Smooth muscle cell (in vitro differentiated cells): Measurements from ENCODE around the gene UBE2G1. TPM values are rescaled to one million over a fixed set of nuclear protein-coding genes. Genes with fewer than 3 reads are reported as not detected.

Experiments
- DNase-seq: peaks from one replicate; lab custom pipeline; 2025; ENCODE audit not compliant: unreplicated experiment; lab: John Stamatoyannopoulos, UW
- H2AFZ ChIP-seq: fragments of 200-600 bp; sonication (generic); 2 replicates; pipeline ENCODE4 v1.6.0; 2016; ENCODE audit warnings: antibody characterized with exemption, low read depth, mild to moderate bottlenecking
- H3F3A ChIP-seq: fragments of 200-600 bp; sonication (generic); 2 replicates; pipeline ENCODE4 v1.6.0; 2017; ENCODE audit warnings: antibody characterized with exemption, low read depth
- H3K27ac ChIP-seq: fragments of 200-600 bp; sonication (generic); 2 replicates; pipeline ENCODE4 v1.5.1; 2016; ENCODE audit warnings: low read depth, mild to moderate bottlenecking
- H3K27me3 ChIP-seq: fragments of 200-600 bp; sonication (generic); 2 replicates; pipeline ENCODE4 v1.6.1; 2016; ENCODE audit warnings: low read depth, mild to moderate bottlenecking
- H3K36me3 ChIP-seq: fragments of 200-600 bp; sonication (generic); 2 replicates; pipeline ENCODE4 v1.5.1; 2016; ENCODE audit warnings: low read depth
- H3K4me1 ChIP-seq: fragments of 200-600 bp; sonication (generic); 2 replicates; pipeline ENCODE4 v1.5.1; 2016; ENCODE audit warnings: low read depth
- H3K4me2 ChIP-seq: fragments of 200-600 bp; sonication (generic); 2 replicates; pipeline ENCODE4 v1.6.0; 2016; ENCODE audit warnings: mild to moderate bottlenecking
- H3K4me3 ChIP-seq: fragments of 200-600 bp; sonication (generic); 2 replicates; pipeline ENCODE4 v1.5.1; 2016; ENCODE audit warnings: mild to moderate bottlenecking
- H3K79me2 ChIP-seq: fragments of 200-600 bp; sonication (generic); 2 replicates; pipeline ENCODE4 v1.6.0; 2016; ENCODE audit warnings: low read depth, mild to moderate bottlenecking
- H3K9ac ChIP-seq: fragments of 200-600 bp; sonication (generic); 2 replicates; pipeline ENCODE4 v1.6.0; 2016; ENCODE audit warnings: low read depth
- H3K9me3 ChIP-seq: fragments of 200-600 bp; sonication (generic); replicated peaks from 2 replicates; pipeline ENCODE4 v1.5.1; 2016; ENCODE audit warnings: low read depth
- H4K20me1 ChIP-seq: fragments of 200-600 bp; sonication (generic); 2 replicates; pipeline ENCODE4 v1.6.0; 2016; ENCODE audit warnings: low read depth
- CTCF ChIP-seq: fragments of 200-600 bp; sonication (generic); IDR thresholded peaks from 2 replicates; pipeline ENCODE4 v1.5.1; 2017; ENCODE audit warnings: borderline replicate concordance, mild to moderate bottlenecking, antibody characterized with exemption; ENCODE audit not compliant: insufficient read depth, poor library complexity, severe bottlenecking
- WGBS: methylation state at CpG from one replicate; pipeline ENCODE4 v1.1.7; 2016; ENCODE audit warnings: low lambda C conversion rate; 5-methylcytosine and 5-hydroxymethylcytosine counted together
- polyA plus RNA-seq: library from polyadenylated mRNA; unstranded; fragments of >200 nt; fragmentation: Nextera tagmentation; extraction: Ambion mirVana; gene quantifications from 2 replicates; pipeline ENCODE4 v1.2.1, GENCODE V29; 2016
- total RNA-seq: library from RNA; depleted of rRNA; stranded (reverse); fragments of >200 nt; gene quantifications from 2 replicates; pipeline ENCODE4 v1.2.3, GENCODE V29; 2014

Gene UBE2G1
- total and polyA plus RNA-seq, 2 experiments from 2014 or later: 39.9 to 63.7 TPM

- Histone ChIP-seq H3K27me3 (no peaks in the 10 kb centered on the region), H3F3A (peaks cover 3% of the 10 kb centered on the region), H3K36me3 (no peaks in the 10 kb centered on the region), H4K20me1 (peaks cover 98% of the 10 kb centered on the region), H3K4me1 (peaks cover 12% of the 10 kb centered on the region), H3K9ac (no peak overlapping the region), H3K9me3 (no peaks in the 10 kb centered on the region), H3K4me3 (no peak overlapping the region), H3K27ac (no peak overlapping the region), H3K79me2 (peaks cover 97% of the 10 kb centered on the region), H2AFZ (no peak overlapping the region), H3K4me2 (no peak overlapping the region)
- no peak for TF ChIP-seq CTCF
- DNase-seq: no peak
- 92% methylated on average over 2 of the region's 2 CpGs for WGBS
These were observed 20.8 kb downstream of the UBE2G1 start for GRCh38 chr17:4345581-4346252.

- peaks cover 97% of the 10 kb centered on the region for H3K79me2 ChIP-seq
- no peaks in the 10 kb centered on the region for H3K9me3 ChIP-seq
- no peak overlapping the region for H3K27ac ChIP-seq
- TF ChIP-seq CTCF: no peak
- no peaks in the 10 kb centered on the region for H3K27me3 ChIP-seq
- no peaks in the 10 kb centered on the region for H3K36me3 ChIP-seq
- H3F3A ChIP-seq: peaks cover 3% of the 10 kb centered on the region
- H3K4me3 ChIP-seq: no peak overlapping the region
- no peak overlapping the region for H3K9ac ChIP-seq
- H4K20me1 ChIP-seq: peaks cover 98% of the 10 kb centered on the region
- no peak overlapping the region for H2AFZ ChIP-seq
- 91% methylated on average over 1 of the region's 1 CpG for WGBS
- no peak for DNase-seq
- no peak overlapping the region for H3K4me2 ChIP-seq
- peaks cover 12% of the 10 kb centered on the region for H3K4me1 ChIP-seq
These were observed 21.5 kb downstream of the UBE2G1 start for GRCh38 chr17:4344926-4345325.

- no peaks in the 10 kb centered on the region for H3K9me3 ChIP-seq
- no peak overlapping the region for H3K9ac ChIP-seq
- H3K27me3 ChIP-seq: no peaks in the 10 kb centered on the region
- TF ChIP-seq CTCF: no peak
- no peak overlapping the region for H3K4me2 ChIP-seq
- no peaks in the 10 kb centered on the region for H3K36me3 ChIP-seq
- H4K20me1 ChIP-seq: peaks cover 100% of the 10 kb centered on the region
- DNase-seq: no peak
- WGBS: 90% methylated on average over 5 of the region's 5 CpGs
- no peak overlapping the region for H2AFZ ChIP-seq
- no peak overlapping the region for H3K4me3 ChIP-seq
- H3K79me2 ChIP-seq: peaks cover 100% of the 10 kb centered on the region
- no peak overlapping the region for H3K27ac ChIP-seq
- H3F3A ChIP-seq: peaks cover 3% of the 10 kb centered on the region
- H3K4me1 ChIP-seq: peaks cover 12% of the 10 kb centered on the region
These were observed 23.9 kb downstream of the UBE2G1 start for GRCh38 chr17:4342535-4342934.

GRCh38 chr17:4341616-4341977 lies 24.9 kb downstream of the UBE2G1 start:
- TF ChIP-seq CTCF: no peak
- H3K79me2 ChIP-seq: peaks cover 100% of the 10 kb centered on the region
- WGBS: 26% methylated on average over 4 of the region's 4 CpGs
- no peak overlapping the region for H3K9ac ChIP-seq
- H3K27ac ChIP-seq: peak overlapping the region; percentile 18
- H4K20me1 ChIP-seq: peaks cover 100% of the 10 kb centered on the region
- no peaks in the 10 kb centered on the region for H3K36me3 ChIP-seq
- H3K4me1 ChIP-seq: peaks cover 12% of the 10 kb centered on the region
- H2AFZ ChIP-seq: no peak overlapping the region
- no peak for DNase-seq
- H3F3A ChIP-seq: peaks cover 3% of the 10 kb centered on the region
- no peak overlapping the region for H3K4me3 ChIP-seq
- H3K9me3 ChIP-seq: no peaks in the 10 kb centered on the region
- no peaks in the 10 kb centered on the region for H3K27me3 ChIP-seq
- no peak overlapping the region for H3K4me2 ChIP-seq
